Gastroesophageal sphincter (tissue), 3 donors: ENCODE results near the gene HES4.

Experiments used
- CTCF ChIP-seq, 4 experiments: fragments of 200-600 bp in 2 of 4; fragments of 450-650 bp in 2 of 4; sonication (generic) in 1 of 4; IDR thresholded peaks; one replicate each; pipeline ENCODE4 v1.5.1; 2017 to 2019; ENCODE audit warnings: antibody characterized with exemption in 4 of 4, mild to moderate bottlenecking in 2 of 4, moderate library complexity in 2 of 4
- EP300 ChIP-seq: sonication (generic); formaldehyde crosslinking; IDR thresholded peaks from one replicate; pipeline ENCODE4 v1.6.1; 2017; ENCODE audit warnings: antibody characterized with exemption, mild to moderate bottlenecking
- POLR2A ChIP-seq, 2 donors: fragments of 450-650 bp; IDR thresholded peaks; one replicate each; pipeline ENCODE4 v1.6.1; 2017; ENCODE audit warnings: antibody characterized with exemption in 2 of 2, mild to moderate bottlenecking in 2 of 2, moderate library complexity in 1 of 2

- TF ChIP-seq EP300, result no peak
- TF ChIP-seq CTCF (IDR thresholded peaks at IDR 0.05), result no peak
- no peak for TF ChIP-seq POLR2A (IDR thresholded peaks at IDR 0.05)
These were observed 22.0 kb upstream of the HES4 start for GRCh38 chr1:1021920-1022259.
